HEK293T (cell line): Measurements from ENCODE around the gene CALCOCO1.

Experiments used
- CTCF ChIA-PET: fragments of 350-600 bp; formaldehyde crosslinking; extraction: SDS; loops from one replicate; lab custom pipeline; 2021; ENCODE audit warnings: antibody characterized with exemption, inconsistent platforms; lab: Yijun Ruan, JAX
- POLR2A ChIA-PET: fragments of 350-600 bp; formaldehyde crosslinking; extraction: SDS; loops from one replicate; lab custom pipeline; 2020; ENCODE audit warnings: antibody characterized with exemption, inconsistent platforms; lab: Yijun Ruan, JAX
- DNase-seq: peaks from one replicate; pipeline ENCODE4 v3.0.0; 2012; ENCODE audit warnings: mixed read lengths; ENCODE audit errors: extremely low spot score
- ARNT ChIP-seq: fragments of 450-650 bp; IDR thresholded peaks from 2 replicates; pipeline ENCODE4 v1.6.1; 2017; ENCODE audit warnings: mild to moderate bottlenecking
- BHLHE40 ChIP-seq: fragments of 450-650 bp; IDR thresholded peaks from 2 replicates; pipeline ENCODE4 v1.6.1; 2016; ENCODE audit warnings: mild to moderate bottlenecking, moderate library complexity, borderline replicate concordance
- CTBP1 ChIP-seq: fragments of 450-650 bp; IDR thresholded peaks from 2 replicates; pipeline ENCODE4 v1.6.1; 2016; ENCODE audit warnings: borderline replicate concordance
- ELF4 ChIP-seq: fragments of 450-650 bp; IDR thresholded peaks from 2 replicates; pipeline ENCODE4 v1.6.1; 2017; ENCODE audit warnings: antibody characterized with exemption
- FOXA1 ChIP-seq: fragments of 450-650 bp; IDR thresholded peaks from 2 replicates; pipeline ENCODE4 v1.6.1; 2016; ENCODE audit warnings: mild to moderate bottlenecking
- FOXK2 ChIP-seq: fragments of 450-650 bp; IDR thresholded peaks from 2 replicates; pipeline ENCODE4 v1.6.1; 2016; ENCODE audit warnings: mild to moderate bottlenecking
- FOXM1 ChIP-seq: fragments of 450-650 bp; IDR thresholded peaks from 2 replicates; pipeline ENCODE4 v1.6.1; 2017; ENCODE audit warnings: mild to moderate bottlenecking, borderline replicate concordance
- HDGF ChIP-seq: fragments of 450-650 bp; IDR thresholded peaks from 2 replicates; pipeline ENCODE4 v1.6.1; 2017; ENCODE audit warnings: antibody characterized with exemption, borderline replicate concordance
- L3MBTL2 ChIP-seq: fragments of 450-650 bp; conservative IDR thresholded peaks from 2 replicates; pipeline ENCODE4 v1.6.1; 2016; ENCODE audit warnings: mild to moderate bottlenecking
- LEF1 ChIP-seq: fragments of 450-650 bp; IDR thresholded peaks from 2 replicates; pipeline ENCODE4 v1.6.1; 2017; ENCODE audit warnings: mild to moderate bottlenecking, borderline replicate concordance
- NFRKB ChIP-seq: fragments of 450-650 bp; IDR thresholded peaks from 2 replicates; pipeline ENCODE4 v1.6.1; 2016; ENCODE audit warnings: mild to moderate bottlenecking, moderate library complexity
- SP1 ChIP-seq: fragments of 450-650 bp; IDR thresholded peaks from 2 replicates; pipeline ENCODE4 v1.6.1; 2017
- SUZ12 ChIP-seq: fragments of 450-650 bp; IDR thresholded peaks from 2 replicates; pipeline ENCODE4 v1.6.1; 2016; ENCODE audit warnings: mild to moderate bottlenecking
- TARDBP ChIP-seq: fragments of 450-650 bp; IDR thresholded peaks from 2 replicates; pipeline ENCODE4 v1.6.1; 2016
- ZNF384 ChIP-seq: fragments of 450-650 bp; IDR thresholded peaks from 2 replicates; pipeline ENCODE4 v1.6.1; 2016
- TF ChIP-seq, protein P1 (sequence below): fragments of 450-650 bp; IDR thresholded peaks from 2 replicates; pipeline ENCODE4 v1.6.1; 2016

The CALCOCO1 gene

DNA sequence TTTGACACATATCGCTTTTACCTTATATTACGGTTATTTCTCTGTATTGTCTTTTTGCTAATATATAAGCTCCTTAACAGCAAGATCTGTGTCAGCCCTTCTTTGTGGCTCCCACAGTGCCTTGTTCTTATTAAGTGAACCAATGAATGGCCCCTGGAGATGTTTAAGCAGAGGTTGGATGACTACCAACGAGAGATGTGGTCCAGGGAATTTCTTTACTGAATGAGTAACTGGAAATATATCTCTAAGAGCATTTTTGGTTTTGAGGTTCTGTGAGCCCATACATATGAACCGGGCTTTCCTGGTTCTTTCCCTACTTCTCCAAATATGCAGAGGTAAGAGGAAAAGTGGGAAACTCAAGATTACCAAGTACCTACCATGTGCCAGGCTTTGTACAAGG, 23.5 kb downstream of the CALCOCO1 start:
- CTCF ChIA-PET, result interaction anchor here (4.6 kb wide), 1 partner anchor 41 kb away, joined by 129 read pairs; no protein-coding TSS in a partner anchor
- TF ChIP-seq TARDBP (no peak), CTBP1 (no peak), FOXK2 (no peak), HDGF (no peak), FOXM1 (no peak), ARNT (no peak), ZNF384 (no peak), ELF4 (no peak)
- no peak for DNase-seq
- POLR2A ChIA-PET, result no interaction called here

DNA sequence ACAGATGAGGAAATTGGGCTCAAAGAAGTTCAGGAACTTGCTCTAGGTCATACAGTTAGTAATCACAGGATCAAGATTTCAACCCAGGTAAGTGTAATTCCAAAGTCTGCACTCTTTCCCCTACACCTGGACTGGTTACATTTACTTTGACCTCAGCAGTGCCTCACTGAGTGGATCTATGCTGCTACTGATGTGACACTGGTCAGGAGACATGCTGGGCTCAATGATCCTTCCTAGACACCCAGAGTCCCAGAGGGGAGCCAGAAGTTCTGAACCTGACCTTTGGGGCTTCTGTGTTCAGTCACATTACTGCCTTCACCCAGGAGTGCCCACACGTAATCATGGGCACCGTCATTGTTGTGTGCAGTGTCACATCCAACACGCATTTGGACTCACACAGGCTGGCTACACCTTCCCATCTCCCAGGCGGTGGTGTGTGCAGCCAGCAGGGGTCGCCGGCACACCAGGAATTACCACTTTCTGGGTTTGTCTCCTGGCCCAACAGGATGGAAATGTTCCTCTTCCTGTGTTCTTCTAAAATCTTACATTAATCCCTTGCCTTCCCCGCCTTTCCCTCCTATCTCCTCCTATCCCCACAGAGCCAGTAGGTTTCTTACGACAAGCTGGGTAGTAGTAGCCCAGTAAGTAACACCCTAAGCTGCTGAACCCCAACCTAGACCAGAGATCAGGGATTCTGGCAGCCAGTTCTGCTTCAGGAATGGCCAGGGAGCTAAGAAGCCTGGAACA, 25.6 kb downstream of the CALCOCO1 start:
- ChIA-PET CTCF (interaction anchor here (0.7 to 4.6 kb wide), 12 partner anchors 14 to 325 kb away, joined by 3 to 129 read pairs (median 4); no protein-coding TSS in a partner anchor), POLR2A (interaction anchor here (0.7 to 1.6 kb wide), 3 partner anchors 24 to 45 kb away, joined by 3 to 5 read pairs (median 3); no protein-coding TSS in a partner anchor)
- DNase-seq, result peak; percentile 77
- no peak for TF ChIP-seq HDGF
- no peak for TF ChIP-seq SUZ12
- TF ChIP-seq SP1, result no peak

DNA sequence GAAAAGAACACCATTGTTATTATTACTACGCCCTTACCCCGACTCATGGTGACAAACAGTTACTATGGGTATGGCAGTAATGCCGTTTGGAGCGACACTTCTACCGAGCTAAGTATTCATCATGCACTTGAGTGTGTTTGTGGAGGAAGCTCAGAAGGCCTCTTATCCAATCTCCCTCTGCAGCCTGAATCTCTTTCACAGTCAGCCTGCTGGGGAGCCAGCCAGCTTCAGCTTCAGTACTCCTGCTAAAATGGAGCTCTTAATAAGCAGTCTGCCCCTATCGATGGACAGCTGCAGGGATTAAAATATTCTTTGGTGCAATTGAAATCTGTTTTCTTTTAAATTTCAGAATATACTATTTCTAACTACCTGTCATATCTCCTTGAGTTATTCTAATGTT, 26.7 kb downstream of the CALCOCO1 start:
- no peak for DNase-seq
- POLR2A ChIA-PET, result interaction anchor here (0.8 to 1.4 kb wide), 3 partner anchors 25 to 46 kb away, joined by 3 to 7 read pairs (median 3); partner anchors contain the start of gene ATP5MC2
- TF ChIP-seq ZNF384, result no peak
- no peak for TF ChIP-seq ARNT
- no peak for TF ChIP-seq HDGF
- no peak for TF ChIP-seq BHLHE40
- TF ChIP-seq, protein P1, sequence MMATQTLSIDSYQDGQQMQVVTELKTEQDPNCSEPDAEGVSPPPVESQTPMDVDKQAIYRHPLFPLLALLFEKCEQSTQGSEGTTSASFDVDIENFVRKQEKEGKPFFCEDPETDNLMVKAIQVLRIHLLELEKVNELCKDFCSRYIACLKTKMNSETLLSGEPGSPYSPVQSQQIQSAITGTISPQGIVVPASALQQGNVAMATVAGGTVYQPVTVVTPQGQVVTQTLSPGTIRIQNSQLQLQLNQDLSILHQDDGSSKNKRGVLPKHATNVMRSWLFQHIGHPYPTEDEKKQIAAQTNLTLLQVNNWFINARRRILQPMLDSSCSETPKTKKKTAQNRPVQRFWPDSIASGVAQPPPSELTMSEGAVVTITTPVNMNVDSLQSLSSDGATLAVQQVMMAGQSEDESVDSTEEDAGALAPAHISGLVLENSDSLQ, result no peak
- TF ChIP-seq LEF1, result no peak
- no peak for TF ChIP-seq TARDBP
- TF ChIP-seq L3MBTL2, result no peak
- TF ChIP-seq NFRKB, result no peak
- TF ChIP-seq SP1, result no peak
- TF ChIP-seq CTBP1, result no peak
- no peak for TF ChIP-seq FOXM1
- TF ChIP-seq FOXA1, result no peak
- TF ChIP-seq FOXK2, result no peak
- no peak for TF ChIP-seq ELF4

DNA sequence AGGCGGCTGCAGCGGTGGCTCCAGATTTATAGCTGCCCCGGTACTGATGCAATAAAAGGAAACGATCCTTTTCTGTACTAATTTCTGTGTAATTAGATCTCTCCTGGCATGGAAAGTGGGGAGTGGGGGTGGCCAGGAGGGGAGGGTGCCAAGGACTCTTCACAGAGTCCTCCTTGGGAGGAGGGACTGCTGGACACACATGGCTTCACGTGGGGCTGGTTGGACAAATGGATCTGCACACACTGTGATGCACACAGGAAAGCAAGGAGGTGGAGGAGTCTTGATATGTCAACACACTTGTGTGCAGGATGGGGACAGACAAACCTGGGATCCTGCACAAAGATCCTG, 27.6 kb downstream of the CALCOCO1 start:
- ChIA-PET POLR2A (interaction anchor here (1.4 to 14.6 kb wide), 4 partner anchors 22 to 47 kb away, joined by 3 to 129 read pairs (median 5); partner anchors contain the start of genes ATP5MC2 and CALCOCO1), CTCF (interaction anchor here (0.6 to 2.5 kb wide), 4 partner anchors 44 to 502 kb away, joined by 3 to 40 read pairs (median 16); no protein-coding TSS in a partner anchor)
- no peak for DNase-seq
- no peak for TF ChIP-seq LEF1
- TF ChIP-seq TARDBP, result no peak
- TF ChIP-seq ZNF384, result no peak
- TF ChIP-seq, protein P1, result no peak
- TF ChIP-seq ELF4, result no peak
- no peak for TF ChIP-seq BHLHE40
- no peak for TF ChIP-seq FOXM1
- TF ChIP-seq CTBP1, result no peak
- no peak for TF ChIP-seq FOXA1
- no peak for TF ChIP-seq SP1
- TF ChIP-seq HDGF, result no peak

More for the DNA sequence above, 26.7 kb downstream of the CALCOCO1 start:
- CTCF ChIA-PET, result interaction anchor here (0.6 to 2.5 kb wide), 4 partner anchors 23 to 309 kb away, joined by 3 to 40 read pairs (median 16); partner anchors contain the start of gene HOXC8

DNA sequence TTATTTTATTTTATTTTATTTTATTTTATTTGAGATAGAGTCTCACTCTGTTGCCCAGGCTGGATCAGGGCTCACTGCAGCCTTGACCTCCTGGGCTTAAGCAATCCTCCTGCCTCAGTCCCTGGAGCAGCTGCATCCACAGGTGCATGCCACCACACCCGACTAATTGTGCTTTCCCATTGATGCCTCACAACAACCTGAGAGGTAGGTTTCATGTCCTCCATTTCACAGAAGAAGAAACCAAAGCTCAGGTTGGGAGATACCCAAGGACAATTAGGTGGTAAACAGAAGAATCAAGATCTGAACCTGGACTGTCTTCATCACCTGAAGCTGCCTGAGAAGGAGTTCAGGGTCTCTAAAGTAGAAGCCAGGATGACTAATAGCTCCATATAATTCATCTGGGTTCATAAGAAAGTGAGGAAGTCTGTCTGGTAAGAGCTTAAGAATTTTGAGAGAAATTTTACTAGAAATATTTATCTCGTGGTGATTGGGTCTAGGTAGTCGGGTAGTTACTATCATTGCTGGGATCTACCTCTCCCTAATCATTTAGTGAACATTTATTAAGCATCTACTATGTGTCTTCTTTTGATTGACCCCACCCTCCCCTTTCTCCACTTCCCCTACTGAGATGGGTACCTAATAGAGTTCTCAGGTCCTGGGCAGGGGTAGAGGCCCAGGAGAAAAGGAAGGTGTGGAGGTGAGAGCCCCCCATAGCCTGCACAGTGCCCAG, 28.1 kb downstream of the CALCOCO1 start:
- ChIA-PET CTCF (interaction anchor here (0.6 to 2.5 kb wide), 4 partner anchors 44 to 503 kb away, joined by 3 to 40 read pairs (median 16); no protein-coding TSS in a partner anchor), POLR2A (interaction anchor here (1.4 to 14.6 kb wide), 3 partner anchors 21 to 40 kb away, joined by 3 to 129 read pairs (median 3); partner anchors contain the start of genes ATP5MC2 and CALCOCO1)
- DNase-seq, result no peak
- TF ChIP-seq FOXK2, result no peak
- no peak for TF ChIP-seq LEF1
- no peak for TF ChIP-seq CTBP1
- no peak for TF ChIP-seq TARDBP
- TF ChIP-seq FOXM1, result no peak
- TF ChIP-seq, protein P1, result no peak
- no peak for TF ChIP-seq HDGF
- TF ChIP-seq BHLHE40, result no peak
- no peak for TF ChIP-seq L3MBTL2
- TF ChIP-seq SUZ12, result no peak
- no peak for TF ChIP-seq ELF4
- no peak for TF ChIP-seq NFRKB
- no peak for TF ChIP-seq ZNF384
- TF ChIP-seq ARNT, result no peak
- TF ChIP-seq FOXA1, result no peak
- no peak for TF ChIP-seq SP1
